ENCODE data around the gene TLR4. TPM values are rescaled to one million over a fixed set of nuclear protein-coding genes. Genes with fewer than 3 reads are reported as not detected.

TLR4 gene
- total and polyA plus RNA-seq, 2 experiments from 2014 or later: 0.06 to 0.17 TPM

DNA sequence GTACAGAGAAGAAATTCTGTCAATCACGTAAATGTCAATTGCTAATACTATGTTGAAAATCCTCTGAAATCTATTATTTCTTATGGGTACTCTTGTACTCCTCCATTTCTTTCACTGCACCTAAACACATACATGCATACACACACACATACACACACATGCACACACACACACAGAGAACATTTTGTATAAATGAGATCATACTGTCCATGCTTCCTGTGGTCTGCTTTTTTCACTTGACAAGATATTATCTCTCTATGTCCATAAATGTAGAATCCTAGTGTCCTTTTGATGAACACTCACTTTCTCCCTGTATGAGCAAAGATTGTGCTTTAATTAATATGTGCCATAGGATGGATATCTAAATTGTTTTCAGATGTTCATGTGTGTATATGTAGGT is 32.7 kb upstream of the TLR4 start (continued):
- TF ChIP-seq ZNF331 (CRISPR knock-in tag; IDR thresholded peaks at IDR 0.05; ENCODE audit: low read depth): no peak
- TF ChIP-seq, protein P1, sequence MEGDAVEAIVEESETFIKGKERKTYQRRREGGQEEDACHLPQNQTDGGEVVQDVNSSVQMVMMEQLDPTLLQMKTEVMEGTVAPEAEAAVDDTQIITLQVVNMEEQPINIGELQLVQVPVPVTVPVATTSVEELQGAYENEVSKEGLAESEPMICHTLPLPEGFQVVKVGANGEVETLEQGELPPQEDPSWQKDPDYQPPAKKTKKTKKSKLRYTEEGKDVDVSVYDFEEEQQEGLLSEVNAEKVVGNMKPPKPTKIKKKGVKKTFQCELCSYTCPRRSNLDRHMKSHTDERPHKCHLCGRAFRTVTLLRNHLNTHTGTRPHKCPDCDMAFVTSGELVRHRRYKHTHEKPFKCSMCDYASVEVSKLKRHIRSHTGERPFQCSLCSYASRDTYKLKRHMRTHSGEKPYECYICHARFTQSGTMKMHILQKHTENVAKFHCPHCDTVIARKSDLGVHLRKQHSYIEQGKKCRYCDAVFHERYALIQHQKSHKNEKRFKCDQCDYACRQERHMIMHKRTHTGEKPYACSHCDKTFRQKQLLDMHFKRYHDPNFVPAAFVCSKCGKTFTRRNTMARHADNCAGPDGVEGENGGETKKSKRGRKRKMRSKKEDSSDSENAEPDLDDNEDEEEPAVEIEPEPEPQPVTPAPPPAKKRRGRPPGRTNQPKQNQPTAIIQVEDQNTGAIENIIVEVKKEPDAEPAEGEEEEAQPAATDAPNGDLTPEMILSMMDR (conservative IDR thresholded peaks at IDR 0.05; ENCODE audit: low read depth in 2 of 2): no peak

DNA sequence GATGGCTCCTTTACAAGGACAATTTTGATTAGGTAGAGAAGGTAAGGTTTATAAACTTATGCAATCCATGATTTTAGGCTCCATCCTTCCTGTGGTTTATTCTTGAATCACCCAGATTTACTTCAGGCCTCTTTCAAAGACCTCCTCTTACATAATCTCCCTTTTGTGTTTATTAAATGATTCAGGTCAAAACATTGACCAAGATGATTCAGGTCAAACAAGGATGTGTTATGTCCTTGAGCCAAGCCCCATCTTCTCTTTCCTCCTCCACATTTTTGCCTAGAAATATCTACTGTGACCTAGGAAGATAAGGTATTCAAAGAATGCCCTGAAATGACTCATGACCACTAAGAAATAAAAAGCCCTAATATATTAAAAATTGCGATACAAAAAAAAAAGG is 31.8 kb upstream of the TLR4 start:
- no peak for ATAC-seq
- Histone ChIP-seq H3F3A (replicated peaks; ENCODE audit: low read depth) (no peaks in the 10 kb centered on the region), H3K4me3 (no peak overlapping the region), H3K4me1 (ENCODE audit: insufficient read depth) (no peaks in the 10 kb centered on the region), H3K27me3 (ENCODE audit: insufficient read depth) (no peaks in the 10 kb centered on the region), H3K9me2 (ENCODE audit: insufficient read depth) (no peaks in the 10 kb centered on the region), H4K20me1 (replicated peaks; ENCODE audit: insufficient read depth) (no peaks in the 10 kb centered on the region), H3K36me3 (ENCODE audit: insufficient read depth) (no peaks in the 10 kb centered on the region), H3K4me2 (no peak overlapping the region), H3K27ac (ENCODE audit: low read depth) (no peak overlapping the region), H3K79me2 (replicated peaks; ENCODE audit: insufficient read depth) (no peaks in the 10 kb centered on the region), H2AFZ (no peak overlapping the region)
- no peaks in the 10 kb centered on the region for H3K4me1 Mint-ChIP-seq
- H3K36me3 Mint-ChIP-seq (ENCODE audit: low read depth): no peaks in the 10 kb centered on the region
- TF ChIP-seq, protein P2, sequence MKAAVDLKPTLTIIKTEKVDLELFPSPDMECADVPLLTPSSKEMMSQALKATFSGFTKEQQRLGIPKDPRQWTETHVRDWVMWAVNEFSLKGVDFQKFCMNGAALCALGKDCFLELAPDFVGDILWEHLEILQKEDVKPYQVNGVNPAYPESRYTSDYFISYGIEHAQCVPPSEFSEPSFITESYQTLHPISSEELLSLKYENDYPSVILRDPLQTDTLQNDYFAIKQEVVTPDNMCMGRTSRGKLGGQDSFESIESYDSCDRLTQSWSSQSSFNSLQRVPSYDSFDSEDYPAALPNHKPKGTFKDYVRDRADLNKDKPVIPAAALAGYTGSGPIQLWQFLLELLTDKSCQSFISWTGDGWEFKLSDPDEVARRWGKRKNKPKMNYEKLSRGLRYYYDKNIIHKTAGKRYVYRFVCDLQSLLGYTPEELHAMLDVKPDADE (IDR thresholded peaks at IDR 0.05): no peak
- no peak for TF ChIP-seq CREB1 (CRISPR knock-in tag; IDR thresholded peaks at IDR 0.05; ENCODE audit: low read depth)
- TF ChIP-seq STAT1 (IDR thresholded peaks at IDR 0.05; ENCODE audit: unreplicated experiment): no peak
- TF ChIP-seq ZNF114 (CRISPR knock-in tag; IDR thresholded peaks at IDR 0.05): no peak
- TF ChIP-seq, protein P3, sequence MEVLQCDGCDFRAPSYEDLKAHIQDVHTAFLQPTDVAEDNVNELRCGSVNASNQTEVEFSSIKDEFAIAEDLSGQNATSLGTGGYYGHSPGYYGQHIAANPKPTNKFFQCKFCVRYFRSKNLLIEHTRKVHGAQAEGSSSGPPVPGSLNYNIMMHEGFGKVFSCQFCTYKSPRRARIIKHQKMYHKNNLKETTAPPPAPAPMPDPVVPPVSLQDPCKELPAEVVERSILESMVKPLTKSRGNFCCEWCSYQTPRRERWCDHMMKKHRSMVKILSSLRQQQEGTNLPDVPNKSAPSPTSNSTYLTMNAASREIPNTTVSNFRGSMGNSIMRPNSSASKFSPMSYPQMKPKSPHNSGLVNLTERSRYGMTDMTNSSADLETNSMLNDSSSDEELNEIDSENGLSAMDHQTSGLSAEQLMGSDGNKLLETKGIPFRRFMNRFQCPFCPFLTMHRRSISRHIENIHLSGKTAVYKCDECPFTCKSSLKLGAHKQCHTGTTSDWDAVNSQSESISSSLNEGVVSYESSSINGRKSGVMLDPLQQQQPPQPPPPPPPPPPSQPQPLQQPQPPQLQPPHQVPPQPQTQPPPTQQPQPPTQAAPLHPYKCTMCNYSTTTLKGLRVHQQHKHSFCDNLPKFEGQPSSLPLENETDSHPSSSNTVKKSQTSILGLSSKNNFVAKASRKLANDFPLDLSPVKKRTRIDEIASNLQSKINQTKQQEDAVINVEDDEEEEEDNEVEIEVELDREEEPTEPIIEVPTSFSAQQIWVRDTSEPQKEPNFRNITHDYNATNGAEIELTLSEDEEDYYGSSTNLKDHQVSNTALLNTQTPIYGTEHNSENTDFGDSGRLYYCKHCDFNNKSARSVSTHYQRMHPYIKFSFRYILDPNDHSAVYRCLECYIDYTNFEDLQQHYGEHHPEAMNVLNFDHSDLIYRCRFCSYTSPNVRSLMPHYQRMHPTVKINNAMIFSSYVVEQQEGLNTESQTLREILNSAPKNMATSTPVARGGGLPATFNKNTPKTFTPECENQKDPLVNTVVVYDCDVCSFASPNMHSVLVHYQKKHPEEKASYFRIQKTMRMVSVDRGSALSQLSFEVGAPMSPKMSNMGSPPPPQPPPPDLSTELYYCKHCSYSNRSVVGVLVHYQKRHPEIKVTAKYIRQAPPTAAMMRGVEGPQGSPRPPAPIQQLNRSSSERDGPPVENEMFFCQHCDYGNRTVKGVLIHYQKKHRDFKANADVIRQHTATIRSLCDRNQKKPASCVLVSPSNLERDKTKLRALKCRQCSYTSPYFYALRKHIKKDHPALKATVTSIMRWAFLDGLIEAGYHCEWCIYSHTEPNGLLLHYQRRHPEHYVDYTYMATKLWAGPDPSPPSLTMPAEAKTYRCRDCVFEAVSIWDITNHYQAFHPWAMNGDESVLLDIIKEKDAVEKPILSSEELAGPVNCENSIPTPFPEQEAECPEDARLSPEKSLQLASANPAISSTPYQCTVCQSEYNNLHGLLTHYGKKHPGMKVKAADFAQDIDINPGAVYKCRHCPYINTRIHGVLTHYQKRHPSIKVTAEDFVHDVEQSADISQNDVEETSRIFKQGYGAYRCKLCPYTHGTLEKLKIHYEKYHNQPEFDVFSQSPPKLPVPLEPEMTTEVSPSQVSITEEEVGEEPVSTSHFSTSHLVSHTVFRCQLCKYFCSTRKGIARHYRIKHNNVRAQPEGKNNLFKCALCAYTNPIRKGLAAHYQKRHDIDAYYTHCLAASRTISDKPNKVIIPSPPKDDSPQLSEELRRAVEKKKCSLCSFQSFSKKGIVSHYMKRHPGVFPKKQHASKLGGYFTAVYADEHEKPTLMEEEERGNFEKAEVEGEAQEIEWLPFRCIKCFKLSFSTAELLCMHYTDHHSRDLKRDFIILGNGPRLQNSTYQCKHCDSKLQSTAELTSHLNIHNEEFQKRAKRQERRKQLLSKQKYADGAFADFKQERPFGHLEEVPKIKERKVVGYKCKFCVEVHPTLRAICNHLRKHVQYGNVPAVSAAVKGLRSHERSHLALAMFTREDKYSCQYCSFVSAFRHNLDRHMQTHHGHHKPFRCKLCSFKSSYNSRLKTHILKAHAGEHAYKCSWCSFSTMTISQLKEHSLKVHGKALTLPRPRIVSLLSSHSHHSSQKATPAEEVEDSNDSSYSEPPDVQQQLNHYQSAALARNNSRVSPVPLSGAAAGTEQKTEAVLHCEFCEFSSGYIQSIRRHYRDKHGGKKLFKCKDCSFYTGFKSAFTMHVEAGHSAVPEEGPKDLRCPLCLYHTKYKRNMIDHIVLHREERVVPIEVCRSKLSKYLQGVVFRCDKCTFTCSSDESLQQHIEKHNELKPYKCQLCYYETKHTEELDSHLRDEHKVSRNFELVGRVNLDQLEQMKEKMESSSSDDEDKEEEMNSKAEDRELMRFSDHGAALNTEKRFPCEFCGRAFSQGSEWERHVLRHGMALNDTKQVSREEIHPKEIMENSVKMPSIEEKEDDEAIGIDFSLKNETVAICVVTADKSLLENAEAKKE (CRISPR knock-in tag; IDR thresholded peaks at IDR 0.05): no peak
- no peak for TF ChIP-seq POLR2AphosphoS5 (IDR thresholded peaks at IDR 0.05; ENCODE audit: low read depth)
- TF ChIP-seq, protein P4, sequence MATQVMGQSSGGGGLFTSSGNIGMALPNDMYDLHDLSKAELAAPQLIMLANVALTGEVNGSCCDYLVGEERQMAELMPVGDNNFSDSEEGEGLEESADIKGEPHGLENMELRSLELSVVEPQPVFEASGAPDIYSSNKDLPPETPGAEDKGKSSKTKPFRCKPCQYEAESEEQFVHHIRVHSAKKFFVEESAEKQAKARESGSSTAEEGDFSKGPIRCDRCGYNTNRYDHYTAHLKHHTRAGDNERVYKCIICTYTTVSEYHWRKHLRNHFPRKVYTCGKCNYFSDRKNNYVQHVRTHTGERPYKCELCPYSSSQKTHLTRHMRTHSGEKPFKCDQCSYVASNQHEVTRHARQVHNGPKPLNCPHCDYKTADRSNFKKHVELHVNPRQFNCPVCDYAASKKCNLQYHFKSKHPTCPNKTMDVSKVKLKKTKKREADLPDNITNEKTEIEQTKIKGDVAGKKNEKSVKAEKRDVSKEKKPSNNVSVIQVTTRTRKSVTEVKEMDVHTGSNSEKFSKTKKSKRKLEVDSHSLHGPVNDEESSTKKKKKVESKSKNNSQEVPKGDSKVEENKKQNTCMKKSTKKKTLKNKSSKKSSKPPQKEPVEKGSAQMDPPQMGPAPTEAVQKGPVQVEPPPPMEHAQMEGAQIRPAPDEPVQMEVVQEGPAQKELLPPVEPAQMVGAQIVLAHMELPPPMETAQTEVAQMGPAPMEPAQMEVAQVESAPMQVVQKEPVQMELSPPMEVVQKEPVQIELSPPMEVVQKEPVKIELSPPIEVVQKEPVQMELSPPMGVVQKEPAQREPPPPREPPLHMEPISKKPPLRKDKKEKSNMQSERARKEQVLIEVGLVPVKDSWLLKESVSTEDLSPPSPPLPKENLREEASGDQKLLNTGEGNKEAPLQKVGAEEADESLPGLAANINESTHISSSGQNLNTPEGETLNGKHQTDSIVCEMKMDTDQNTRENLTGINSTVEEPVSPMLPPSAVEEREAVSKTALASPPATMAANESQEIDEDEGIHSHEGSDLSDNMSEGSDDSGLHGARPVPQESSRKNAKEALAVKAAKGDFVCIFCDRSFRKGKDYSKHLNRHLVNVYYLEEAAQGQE (IDR thresholded peaks at IDR 0.05; ENCODE audit: unreplicated experiment): no peak
- no peak for DNase-seq (ENCODE audit: low spot score)
- H3K4me3 Mint-ChIP-seq: no peak overlapping the region
- no peak overlapping the region for H3K27ac Mint-ChIP-seq
- peaks cover 1% of the 10 kb centered on the region for H3K27me3 Mint-ChIP-seq (ENCODE audit: insufficient read depth, low read depth, poor library complexity)
- peaks cover 16% of the 10 kb centered on the region for H3K9me3 Mint-ChIP-seq

All from GM23338 (cell line).